Nephron (organoid): ENCODE results near the gene KIR2DL3.
"Not testable (repeated sequence)": the region's sequence is repeated elsewhere in the genome, so short reads cannot be mapped to it uniquely, and the experiment has no call there.

Source experiments
- H3K27ac Mint-ChIP-seq, 3 experiments: 2 replicates each; pipeline ENCODE4 v1.8.0; 2020; ENCODE audit warnings: mixed read lengths in 3 of 3, mild to moderate bottlenecking in 2 of 3, moderate library complexity in 1 of 3
- H3K27me3 Mint-ChIP-seq: 2 replicates; pipeline ENCODE4 v1.8.0; 2021; ENCODE audit warnings: low read depth, mild to moderate bottlenecking, moderate library complexity, mixed read lengths
- H3K36me3 Mint-ChIP-seq: 2 replicates; pipeline ENCODE4 v1.8.0; 2020; ENCODE audit warnings: low read depth, mixed read lengths
- H3K4me1 Mint-ChIP-seq: 2 replicates; pipeline ENCODE4 v1.8.0; 2020; ENCODE audit warnings: mixed read lengths
- H3K4me3 Mint-ChIP-seq, 3 experiments: 2 replicates each; pipeline ENCODE4 v1.8.0; 2020; ENCODE audit warnings: mild to moderate bottlenecking in 3 of 3, mixed read lengths in 3 of 3, moderate library complexity in 2 of 3
- H3K9me3 Mint-ChIP-seq: 2 replicates; pipeline ENCODE4 v1.8.0; 2020; ENCODE audit warnings: mixed read lengths
- TF ChIP-seq, protein P1 (sequence below), 3 experiments: fragments of 200-600 bp; sonication (generic); IDR thresholded peaks; one replicate each; pipeline ENCODE4 v1.5.0; 2021; ENCODE audit warnings: antibody characterized with exemption in 3 of 3; ENCODE audit not compliant: unreplicated experiment in 3 of 3

Gene KIR2DL3

DNA sequence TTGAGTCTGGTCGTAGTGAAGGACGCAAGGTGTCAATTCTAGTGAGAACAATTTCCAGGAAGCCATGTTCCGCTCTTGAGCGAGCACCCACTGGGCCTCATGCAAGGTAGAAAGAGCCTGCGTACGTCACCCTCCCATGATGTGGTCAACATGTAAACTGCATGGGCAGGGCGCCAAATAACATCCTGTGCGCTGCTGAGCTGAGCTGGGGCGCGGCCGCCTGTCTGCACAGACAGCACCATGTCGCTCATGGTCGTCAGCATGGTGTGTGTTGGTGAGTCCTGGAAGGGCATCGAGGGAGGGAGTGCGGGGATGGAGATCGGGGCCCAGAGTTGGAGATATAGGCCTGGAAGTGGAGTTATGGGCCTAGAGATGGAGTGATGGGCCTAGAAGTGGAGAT is at the start of gene KIR2DL3:
Gene KIR2DL3, plus strand, starts transcription at position 208 of the 400 bp plus-strand sequence. Its CDS starts 33 bp downstream, at position 241.
- H3K27me3 Mint-ChIP-seq, H3K36me3 Mint-ChIP-seq, H3K27ac Mint-ChIP-seq: not testable (repeated sequence)

DNA sequence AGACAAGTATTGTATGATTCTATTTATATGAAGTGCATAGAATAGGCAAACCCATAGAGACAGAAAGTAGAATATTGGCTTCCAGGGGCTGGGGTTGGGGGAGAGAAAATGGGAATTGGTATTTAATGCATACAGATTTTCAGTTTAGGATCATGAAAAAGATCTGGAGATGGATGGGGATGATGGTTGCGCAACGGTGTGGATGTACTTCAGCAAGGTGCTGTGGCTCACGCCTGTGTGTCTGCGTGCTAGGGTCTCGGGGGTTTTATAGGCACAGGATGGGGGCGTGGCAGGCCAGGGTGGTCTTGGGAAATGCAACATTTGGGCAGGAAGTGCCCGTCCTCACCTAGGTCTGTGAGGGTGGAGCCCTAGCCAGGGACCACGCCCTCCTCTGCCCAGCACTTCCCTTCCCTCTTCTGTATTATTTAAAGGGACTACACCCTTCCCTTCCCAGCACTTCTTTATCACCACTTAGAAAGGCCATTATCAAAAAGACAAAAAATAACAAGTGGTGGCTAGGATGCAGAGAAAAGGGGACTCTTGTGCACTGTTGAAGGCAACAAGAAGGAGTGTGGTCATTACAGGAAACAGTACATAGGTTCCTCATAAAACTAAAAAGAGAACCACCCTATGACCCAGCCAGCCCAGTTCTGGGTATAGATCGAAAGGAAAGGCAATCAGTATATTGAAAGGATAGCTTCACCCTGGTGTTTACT is 46.6 kb upstream of the KIR2DL3 start:
- Mint-ChIP-seq H3K27ac (no peak overlapping the region), H3K36me3 (no peaks in the 10 kb centered on the region), H3K9me3 (peaks cover 34% of the 10 kb centered on the region), H3K4me3 (no peak overlapping the region), H3K27me3 (no peaks in the 10 kb centered on the region), H3K4me1 (no peaks in the 10 kb centered on the region)
- TF ChIP-seq, protein P1, sequence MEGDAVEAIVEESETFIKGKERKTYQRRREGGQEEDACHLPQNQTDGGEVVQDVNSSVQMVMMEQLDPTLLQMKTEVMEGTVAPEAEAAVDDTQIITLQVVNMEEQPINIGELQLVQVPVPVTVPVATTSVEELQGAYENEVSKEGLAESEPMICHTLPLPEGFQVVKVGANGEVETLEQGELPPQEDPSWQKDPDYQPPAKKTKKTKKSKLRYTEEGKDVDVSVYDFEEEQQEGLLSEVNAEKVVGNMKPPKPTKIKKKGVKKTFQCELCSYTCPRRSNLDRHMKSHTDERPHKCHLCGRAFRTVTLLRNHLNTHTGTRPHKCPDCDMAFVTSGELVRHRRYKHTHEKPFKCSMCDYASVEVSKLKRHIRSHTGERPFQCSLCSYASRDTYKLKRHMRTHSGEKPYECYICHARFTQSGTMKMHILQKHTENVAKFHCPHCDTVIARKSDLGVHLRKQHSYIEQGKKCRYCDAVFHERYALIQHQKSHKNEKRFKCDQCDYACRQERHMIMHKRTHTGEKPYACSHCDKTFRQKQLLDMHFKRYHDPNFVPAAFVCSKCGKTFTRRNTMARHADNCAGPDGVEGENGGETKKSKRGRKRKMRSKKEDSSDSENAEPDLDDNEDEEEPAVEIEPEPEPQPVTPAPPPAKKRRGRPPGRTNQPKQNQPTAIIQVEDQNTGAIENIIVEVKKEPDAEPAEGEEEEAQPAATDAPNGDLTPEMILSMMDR (IDR thresholded peaks at IDR 0.05; ENCODE audit: unreplicated experiment in 3 of 3): no peak

More for the DNA sequence above, at the start of gene KIR2DL3:
- not testable (repeated sequence) for H3K4me1 Mint-ChIP-seq, H3K4me3 Mint-ChIP-seq
- peaks cover 66% of the 10 kb centered on the region for H3K9me3 Mint-ChIP-seq

DNA sequence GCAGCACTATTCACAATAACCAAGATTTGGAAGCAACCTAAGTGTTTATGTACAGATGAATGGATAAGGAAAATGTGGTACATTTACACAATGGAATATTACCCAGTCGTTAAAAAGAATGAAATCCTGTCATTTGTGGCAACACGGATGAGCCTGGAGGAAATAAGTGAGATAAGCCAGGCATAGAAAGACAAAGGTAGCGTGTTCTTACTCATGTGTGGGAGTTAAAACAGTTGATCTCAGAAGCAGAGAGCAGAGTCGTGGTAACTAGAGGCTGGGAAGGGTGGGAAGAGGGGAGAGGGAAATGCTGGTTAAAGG is 46.1 kb upstream of the KIR2DL3 start:
- Mint-ChIP-seq H3K4me3 (no peak overlapping the region), H3K9me3 (peaks cover 34% of the 10 kb centered on the region), H3K27ac (no peak overlapping the region), H3K36me3 (no peaks in the 10 kb centered on the region), H3K27me3 (no peaks in the 10 kb centered on the region), H3K4me1 (no peaks in the 10 kb centered on the region)
- TF ChIP-seq, protein P1 (IDR thresholded peaks at IDR 0.05; ENCODE audit: unreplicated experiment in 3 of 3): no peak

DNA sequence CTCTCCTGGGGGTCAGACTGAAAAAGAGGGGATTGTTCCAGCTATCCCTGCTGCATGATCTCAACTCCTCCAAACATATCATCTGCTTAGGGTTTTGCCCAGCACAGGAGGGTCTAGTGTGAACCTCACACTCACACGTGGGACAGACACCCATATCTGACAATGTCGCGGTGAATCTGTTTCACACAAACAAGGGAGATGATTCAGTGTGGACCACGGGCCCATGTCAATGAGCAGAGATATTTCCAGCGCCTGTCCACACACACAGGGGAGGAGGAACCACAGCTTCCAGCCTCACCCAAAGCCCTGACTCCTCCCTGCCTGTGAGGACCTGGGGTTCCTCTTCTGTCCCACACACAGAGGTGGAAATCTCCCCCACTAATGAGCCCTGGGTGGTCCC is 43.7 kb upstream of the KIR2DL3 start:
- peaks cover 4% of the 10 kb centered on the region for H3K36me3 Mint-ChIP-seq
- H3K27me3 Mint-ChIP-seq: no peaks in the 10 kb centered on the region
- no peak overlapping the region for H3K4me3 Mint-ChIP-seq
- TF ChIP-seq, protein P1 (IDR thresholded peaks at IDR 0.05; ENCODE audit: unreplicated experiment in 3 of 3): no peak
- H3K9me3 Mint-ChIP-seq: peaks cover 43% of the 10 kb centered on the region
- H3K27ac Mint-ChIP-seq: no peak overlapping the region
- no peaks in the 10 kb centered on the region for H3K4me1 Mint-ChIP-seq

DNA sequence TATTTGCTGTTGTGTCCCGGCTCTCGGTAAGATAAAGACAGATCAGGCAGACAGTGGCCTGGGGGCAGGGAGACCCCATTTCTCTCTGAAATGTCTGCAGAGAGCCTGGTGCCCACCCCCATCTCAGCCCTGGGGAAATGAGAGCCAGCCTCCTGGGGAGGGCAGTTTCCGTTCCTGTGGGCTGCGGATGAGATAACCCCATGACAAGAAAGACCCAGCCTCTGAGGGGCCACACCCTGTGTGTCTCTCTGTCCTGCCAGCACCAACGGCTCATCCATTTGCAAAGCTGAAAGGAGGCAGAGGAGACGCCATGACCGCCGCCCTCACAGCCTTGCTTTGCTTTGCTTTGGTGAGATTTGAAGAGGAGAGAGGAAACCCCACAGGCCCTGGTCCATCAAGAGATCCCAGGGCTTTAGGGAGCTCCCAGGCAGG is 42.2 kb upstream of the KIR2DL3 start:
- TF ChIP-seq, protein P1 (IDR thresholded peaks at IDR 0.05; ENCODE audit: unreplicated experiment in 3 of 3): no peak
- H3K36me3 Mint-ChIP-seq: peaks cover 5% of the 10 kb centered on the region
- peaks cover 55% of the 10 kb centered on the region for H3K9me3 Mint-ChIP-seq
- no peaks in the 10 kb centered on the region for H3K4me1 Mint-ChIP-seq
- H3K4me3 Mint-ChIP-seq: no peak overlapping the region
- no peaks in the 10 kb centered on the region for H3K27me3 Mint-ChIP-seq
- no peak overlapping the region for H3K27ac Mint-ChIP-seq

DNA sequence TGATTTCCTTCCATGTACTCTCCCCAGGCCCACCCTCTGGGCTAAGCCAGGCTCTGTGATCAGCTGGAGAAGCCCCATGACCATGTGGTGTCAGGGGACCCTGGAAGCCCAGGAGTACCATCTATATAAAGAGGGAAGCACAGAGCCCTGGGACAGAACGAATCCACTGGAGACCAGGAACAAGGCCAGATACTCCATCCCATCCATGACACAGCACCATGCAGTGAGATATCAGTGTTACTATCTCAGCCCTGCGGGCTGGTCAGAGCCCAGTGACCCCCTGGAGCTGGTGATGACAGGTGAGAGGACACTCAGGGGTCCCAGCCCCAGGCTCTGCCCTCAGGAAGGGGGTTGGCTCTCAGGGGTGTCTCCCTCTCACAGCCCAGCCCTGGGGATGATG is 41.5 kb upstream of the KIR2DL3 start:
- Mint-ChIP-seq H3K4me3 (no peak overlapping the region), H3K9me3 (peaks cover 55% of the 10 kb centered on the region), H3K27ac (no peak overlapping the region), H3K4me1 (no peaks in the 10 kb centered on the region), H3K36me3 (peaks cover 5% of the 10 kb centered on the region), H3K27me3 (no peaks in the 10 kb centered on the region)
- TF ChIP-seq, protein P1 (IDR thresholded peaks at IDR 0.05; ENCODE audit: unreplicated experiment in 3 of 3): no peak

DNA sequence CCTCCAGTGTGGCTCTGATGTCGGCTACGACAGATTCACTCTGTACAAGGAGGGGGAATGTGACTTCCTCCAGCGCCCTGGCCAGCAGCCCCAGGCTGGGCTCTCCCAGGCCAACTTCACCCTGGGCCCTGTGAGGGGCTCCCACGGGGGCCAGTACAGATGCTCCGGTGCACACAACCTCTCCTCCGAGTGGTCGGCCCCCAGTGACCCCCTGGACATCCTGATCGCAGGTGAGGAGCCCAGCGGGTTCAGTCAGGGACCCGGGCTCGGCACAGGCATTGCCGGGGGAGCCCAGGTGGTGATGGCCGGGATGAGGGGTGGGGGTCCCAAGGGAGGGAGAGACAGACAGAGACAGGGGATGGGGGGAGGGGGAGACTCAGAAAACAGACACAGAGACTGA is 40.6 kb upstream of the KIR2DL3 start:
- H3K4me1 Mint-ChIP-seq, H3K27ac Mint-ChIP-seq, H3K27me3 Mint-ChIP-seq, H3K4me3 Mint-ChIP-seq, H3K36me3 Mint-ChIP-seq: not testable (repeated sequence)
- H3K9me3 Mint-ChIP-seq: peaks cover 50% of the 10 kb centered on the region
